ACC112 (cell line): Measurements from ENCODE around the gene GPS2.

ENCODE experiments used
- H2AFZ ChIP-seq: fragments of 200-600 bp; sonication (generic); one replicate; pipeline ENCODE4 v1.6.0; 2017; ENCODE audit warnings: antibody characterized with exemption, low read length; ENCODE audit not compliant: unreplicated experiment
- H3K27ac ChIP-seq: fragments of 200-600 bp; sonication (generic); 2 replicates; pipeline ENCODE4 v1.5.1; 2014; ENCODE audit warnings: low read depth, mild to moderate bottlenecking, antibody characterized with exemption, low read length, moderate library complexity
- H3K27me3 ChIP-seq: fragments of 200-600 bp; sonication (generic); 2 replicates; pipeline ENCODE4 v1.6.1; 2014; ENCODE audit warnings: mild to moderate bottlenecking, antibody characterized with exemption, low read length, moderate library complexity, mixed read lengths; ENCODE audit not compliant: insufficient read depth
- H3K36me3 ChIP-seq: fragments of 200-600 bp; sonication (generic); 2 replicates; pipeline ENCODE4 v1.6.1; 2016; ENCODE audit warnings: mild to moderate bottlenecking, antibody characterized with exemption, low read length, moderate library complexity, mixed read lengths; ENCODE audit not compliant: insufficient read depth
- H3K4me1 ChIP-seq: fragments of 200-600 bp; sonication (generic); one replicate; pipeline ENCODE4 v1.6.1; 2016; ENCODE audit warnings: low read length, mixed read lengths; ENCODE audit not compliant: insufficient read depth, unreplicated experiment, control insufficient read depth
- H3K4me3 ChIP-seq: fragments of 200-600 bp; sonication (generic); 2 replicates; pipeline ENCODE4 v1.5.1; 2014; ENCODE audit warnings: mild to moderate bottlenecking, low read depth, low read length
- H3K79me2 ChIP-seq: fragments of 200-600 bp; sonication (generic); one replicate; pipeline ENCODE4 v1.6.0; 2016; ENCODE audit warnings: low read length; ENCODE audit not compliant: control insufficient read depth, unreplicated experiment, insufficient read depth

GPS2 gene

DNA sequence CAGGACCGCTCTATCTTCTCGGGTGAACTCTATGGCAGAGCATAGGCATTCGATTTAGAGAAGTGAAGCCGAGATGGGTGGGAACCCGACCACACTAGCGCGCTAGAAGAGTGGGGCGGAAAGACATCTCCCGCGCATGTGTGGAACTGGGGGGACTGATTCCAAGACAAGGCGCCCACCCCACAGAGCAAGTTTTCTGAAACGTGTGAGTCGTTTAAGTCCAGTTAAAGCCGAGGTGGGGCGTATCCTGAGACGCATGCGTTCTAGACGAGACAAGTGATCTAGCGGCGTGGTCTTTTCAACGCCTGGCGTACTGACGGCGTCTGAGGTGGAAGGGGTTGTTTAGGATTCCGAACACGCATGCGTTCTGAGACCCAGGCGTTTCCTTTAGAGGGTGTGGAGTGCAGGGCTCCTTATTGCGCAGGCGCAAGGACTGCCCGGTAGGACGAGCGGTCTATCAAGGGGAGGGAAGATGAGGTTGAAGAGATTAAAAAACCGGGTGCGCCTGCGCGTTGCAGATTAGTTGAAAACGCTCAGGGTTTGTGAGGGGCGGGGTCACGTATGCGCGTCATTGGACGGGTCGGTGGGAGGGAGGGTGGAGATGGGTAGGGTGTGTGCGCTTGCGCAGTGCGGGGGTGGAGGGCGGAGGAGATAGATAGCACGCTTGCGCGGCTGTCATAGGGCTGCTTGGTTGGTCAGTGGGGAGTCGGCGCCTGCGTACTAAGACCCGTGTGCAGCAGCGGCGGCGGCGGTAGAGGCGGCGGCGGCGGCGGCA, 8.1 kb downstream of the GPS2 start, which contains the start of gene EIF5A:
Gene EIF5A, plus strand, starts transcription at position 718 of the 775 bp plus-strand sequence. CDS start 2,008 bp downstream, outside the sequence.
- Histone ChIP-seq H3K4me3 (peak within 1 kb of the TSS; percentile 96), H3K36me3 (peaks cover 22% of the 10 kb centered on the region), H3K4me1 (peaks cover 22% of the 10 kb centered on the region), H3K27me3 (no peaks in the 10 kb centered on the region), H3K27ac (peak within 1 kb of the TSS; percentile 98), H2AFZ (peak within 1 kb of the TSS; percentile 5), H3K79me2 (peaks cover 43% of the 10 kb centered on the region)

DNA sequence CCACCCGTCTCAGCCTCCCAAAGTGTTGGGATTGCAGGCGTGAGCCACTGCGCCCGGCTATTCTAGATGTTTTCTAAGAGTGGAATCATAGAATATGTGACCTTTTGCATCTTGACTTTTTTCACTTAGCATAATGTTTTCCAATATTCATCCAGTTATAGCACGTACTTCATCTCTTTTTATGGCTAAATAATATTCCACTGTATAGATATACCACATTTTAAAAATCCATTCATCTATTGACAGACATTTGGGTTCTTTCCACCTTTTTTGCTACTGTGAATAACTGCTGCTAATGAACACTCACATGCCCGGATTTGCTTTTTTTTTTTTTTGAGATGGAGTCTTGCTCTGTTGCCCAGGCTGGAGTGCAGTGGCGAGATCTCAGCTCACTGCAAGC, 11.0 kb downstream of the GPS2 start:
- H3K27me3 ChIP-seq: no peaks in the 10 kb centered on the region
- no peaks in the 10 kb centered on the region for H3K36me3 ChIP-seq
- no peak overlapping the region for H3K27ac ChIP-seq
- H3K4me1 ChIP-seq: peaks cover 1% of the 10 kb centered on the region
- no peak overlapping the region for H2AFZ ChIP-seq
- H3K79me2 ChIP-seq: peaks cover 17% of the 10 kb centered on the region
- no peak overlapping the region for H3K4me3 ChIP-seq

DNA sequence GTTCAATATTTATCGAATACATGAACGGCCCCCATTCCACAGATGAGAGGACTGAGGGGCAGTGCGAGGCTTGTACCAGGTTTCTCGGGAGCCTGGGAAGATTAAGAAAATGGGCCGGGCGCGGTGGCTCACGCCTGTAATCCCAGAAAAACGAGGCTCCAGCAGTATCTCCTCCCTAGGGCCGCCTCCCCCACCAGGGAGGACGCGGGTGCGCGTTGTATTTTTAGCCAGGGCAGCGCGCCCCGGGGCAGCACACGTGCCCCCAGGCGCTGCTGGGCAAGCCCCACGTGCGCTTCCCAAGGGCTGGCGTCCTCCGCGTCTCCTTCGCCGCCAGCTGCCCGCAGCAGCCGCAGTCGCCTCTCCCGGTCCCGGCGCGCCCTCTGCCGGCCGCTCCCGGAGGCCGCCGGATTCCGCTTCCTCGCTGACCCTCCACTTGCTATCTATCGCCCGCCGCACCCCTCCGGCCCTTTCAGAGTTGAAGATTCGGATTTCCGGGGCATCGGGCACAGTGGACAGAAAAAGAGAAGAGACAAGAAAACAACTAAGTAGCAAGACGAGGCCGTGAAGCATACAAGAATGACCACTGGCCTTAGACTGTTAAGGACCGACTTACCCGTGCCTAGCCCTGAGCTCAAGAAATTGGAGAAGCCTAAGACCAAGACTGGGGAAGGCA, 18.8 kb downstream of the GPS2 start:
- Histone ChIP-seq H3K4me3 (peak overlapping the region; percentile 68), H2AFZ (peak overlapping the region; percentile 21), H3K79me2 (no peaks in the 10 kb centered on the region), H3K4me1 (peaks cover 3% of the 10 kb centered on the region), H3K27me3 (peaks cover 26% of the 10 kb centered on the region), H3K36me3 (no peaks in the 10 kb centered on the region), H3K27ac (no peak overlapping the region)

DNA sequence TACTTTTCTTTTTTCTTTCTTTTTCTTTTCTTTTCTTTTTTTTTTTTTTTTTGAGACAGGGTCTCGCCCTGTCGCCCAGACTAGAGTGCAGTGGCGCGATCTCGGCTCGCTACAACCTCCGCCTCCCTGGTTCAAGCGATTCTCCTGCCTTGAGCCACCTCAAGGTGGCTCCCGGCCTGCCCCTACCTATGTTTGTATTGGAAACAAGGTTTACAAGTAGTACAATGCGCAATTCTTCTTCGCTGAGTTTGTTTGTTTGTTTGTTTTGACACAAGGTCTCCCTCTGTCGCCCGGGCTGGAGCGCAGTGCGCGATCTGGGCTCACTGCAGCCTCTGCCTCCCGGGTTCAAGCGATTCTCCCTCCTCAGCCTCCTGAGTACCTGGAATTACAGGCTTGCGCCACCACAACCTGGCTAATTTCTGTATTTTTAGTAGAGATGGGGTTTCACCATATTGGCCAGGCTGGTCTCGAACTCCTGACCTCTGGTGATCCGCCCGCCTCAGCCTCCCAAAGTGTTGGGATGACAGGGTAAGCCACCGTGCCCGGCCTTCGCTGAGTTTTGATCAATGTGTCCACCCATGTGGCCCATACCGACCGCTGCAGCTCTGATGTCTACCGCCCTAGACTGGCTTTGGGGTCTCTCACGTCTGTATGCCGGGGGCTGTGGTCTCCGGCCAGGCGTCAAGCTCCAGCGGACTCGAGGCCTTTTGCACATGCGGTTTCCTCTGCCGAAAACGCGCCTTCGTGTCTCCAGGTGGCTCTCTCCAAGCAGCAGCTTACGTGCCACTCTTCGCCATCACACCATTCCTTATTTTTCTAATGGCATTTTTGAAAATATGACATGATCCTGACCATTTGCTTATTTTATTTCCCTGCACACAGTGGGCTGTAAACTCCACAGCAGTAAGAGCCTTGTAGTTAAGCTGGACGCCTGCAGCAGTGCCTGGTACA, 19.7 kb downstream of the GPS2 start:
- Histone ChIP-seq H3K27me3 (peaks cover 34% of the 10 kb centered on the region), H3K27ac (no peak overlapping the region), H3K4me3 (peak overlapping the region; percentile 76), H2AFZ (peak overlapping the region; percentile 21), H3K36me3 (no peaks in the 10 kb centered on the region), H3K4me1 (peaks cover 3% of the 10 kb centered on the region), H3K79me2 (no peaks in the 10 kb centered on the region)

DNA sequence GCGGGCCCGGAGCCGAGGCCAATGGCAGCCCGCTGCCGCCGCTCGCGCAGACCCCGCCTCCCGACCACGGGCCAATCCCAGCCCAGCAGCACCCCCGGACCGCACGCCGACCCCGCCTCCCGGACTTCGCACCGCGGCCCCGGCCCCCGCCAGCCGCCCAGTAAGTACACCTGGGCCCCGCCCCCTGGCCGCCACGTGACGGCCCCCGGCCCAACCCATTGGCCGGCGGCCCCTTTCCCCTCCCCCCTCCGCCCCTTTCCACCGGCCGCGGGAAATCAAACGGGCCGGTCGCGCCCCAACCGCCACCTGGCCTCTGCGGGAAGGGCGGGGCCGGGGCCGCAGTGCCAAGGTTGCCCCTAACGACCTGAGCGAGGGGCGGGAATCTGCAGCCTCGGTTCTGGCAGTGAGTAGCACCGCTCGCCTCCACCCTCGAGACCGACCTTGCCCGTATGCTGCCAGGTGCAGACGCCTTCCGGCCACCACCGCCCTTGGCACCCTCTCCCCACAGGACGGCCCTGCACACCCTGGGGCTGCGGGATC, 20.5 kb downstream of the GPS2 start, which contains the start of gene YBX2:
Gene YBX2, minus strand, starts transcription at position 26 of the 540 bp plus-strand sequence. CDS start 139 bp downstream, outside the sequence.
- Histone ChIP-seq H2AFZ (peak within 1 kb of the TSS; percentile 39), H3K4me1 (peaks cover 3% of the 10 kb centered on the region), H3K4me3 (peak within 1 kb of the TSS; percentile 76), H3K36me3 (no peaks in the 10 kb centered on the region), H3K27me3 (peaks cover 39% of the 10 kb centered on the region), H3K79me2 (no peaks in the 10 kb centered on the region), H3K27ac (no peak within 1 kb of the TSS)

DNA sequence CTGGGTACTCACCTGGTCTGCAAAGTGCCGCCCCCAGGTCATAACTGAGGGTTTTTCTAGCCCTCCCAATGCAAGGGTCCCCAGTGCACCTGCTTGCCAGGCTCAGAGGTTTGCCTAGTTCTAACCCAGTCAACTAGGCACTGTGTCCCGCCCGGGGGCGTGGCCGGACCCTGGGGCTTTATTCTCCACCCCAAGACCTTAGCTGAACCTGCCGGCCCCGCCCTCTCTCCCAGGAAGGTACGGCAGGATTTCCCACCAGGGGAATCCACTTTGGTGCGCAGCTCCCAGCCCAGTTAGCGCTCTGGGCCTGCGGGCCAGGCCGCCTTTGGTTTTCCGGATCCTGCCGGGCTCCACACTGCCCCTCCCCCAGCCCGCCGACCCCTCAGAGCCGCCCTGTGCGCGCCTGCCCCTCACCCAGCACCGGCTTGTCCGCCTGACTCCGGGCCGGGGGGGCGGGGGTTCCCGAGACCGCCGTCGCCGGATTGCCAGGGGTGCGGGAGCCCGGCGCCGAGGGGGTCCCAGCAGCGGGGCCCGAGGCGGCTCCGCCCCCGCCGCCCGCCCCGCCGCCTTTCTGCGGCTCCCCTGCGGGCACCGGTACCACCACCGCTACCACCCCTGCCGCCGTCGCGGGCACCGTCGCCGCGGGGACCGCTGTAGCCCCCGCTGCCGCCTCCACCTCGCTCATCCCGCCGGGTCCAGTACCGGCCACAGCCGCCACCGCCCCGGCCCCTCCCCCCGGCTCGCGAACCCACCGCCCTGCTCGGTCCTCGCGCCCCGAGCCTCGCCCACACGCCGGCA, 21.1 kb downstream of the GPS2 start:
- H3K79me2 ChIP-seq: no peaks in the 10 kb centered on the region
- peaks cover 39% of the 10 kb centered on the region for H3K27me3 ChIP-seq
- peaks cover 3% of the 10 kb centered on the region for H3K4me1 ChIP-seq
- H3K36me3 ChIP-seq: no peaks in the 10 kb centered on the region
- no peak overlapping the region for H3K27ac ChIP-seq
- H3K4me3 ChIP-seq: peak overlapping the region; percentile 76
- peak overlapping the region; percentile 39 for H2AFZ ChIP-seq

DNA sequence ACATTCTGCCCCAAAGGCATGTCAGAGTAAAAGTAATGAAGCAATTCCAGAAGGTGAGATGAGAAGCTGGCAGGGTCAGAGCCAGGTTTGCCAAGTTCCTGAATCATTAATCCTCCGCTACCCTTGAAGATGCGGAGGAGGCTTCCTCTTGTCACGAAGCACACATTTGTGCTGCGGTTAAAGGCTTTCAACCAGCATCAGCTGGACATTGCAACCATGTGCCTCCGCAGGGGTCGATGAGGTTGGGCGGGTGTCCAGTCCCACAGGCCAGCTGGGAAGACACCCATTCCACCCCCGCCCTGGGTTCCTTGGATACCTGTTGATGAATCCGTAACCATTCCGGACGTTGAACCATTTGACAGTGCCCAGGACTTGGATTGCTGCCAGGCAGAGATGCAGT, 22.0 kb downstream of the GPS2 start:
- Histone ChIP-seq H3K27ac (no peak overlapping the region), H3K36me3 (no peaks in the 10 kb centered on the region), H3K79me2 (no peaks in the 10 kb centered on the region), H3K4me3 (no peak overlapping the region), H3K4me1 (peaks cover 3% of the 10 kb centered on the region), H2AFZ (no peak overlapping the region), H3K27me3 (peaks cover 44% of the 10 kb centered on the region)

DNA sequence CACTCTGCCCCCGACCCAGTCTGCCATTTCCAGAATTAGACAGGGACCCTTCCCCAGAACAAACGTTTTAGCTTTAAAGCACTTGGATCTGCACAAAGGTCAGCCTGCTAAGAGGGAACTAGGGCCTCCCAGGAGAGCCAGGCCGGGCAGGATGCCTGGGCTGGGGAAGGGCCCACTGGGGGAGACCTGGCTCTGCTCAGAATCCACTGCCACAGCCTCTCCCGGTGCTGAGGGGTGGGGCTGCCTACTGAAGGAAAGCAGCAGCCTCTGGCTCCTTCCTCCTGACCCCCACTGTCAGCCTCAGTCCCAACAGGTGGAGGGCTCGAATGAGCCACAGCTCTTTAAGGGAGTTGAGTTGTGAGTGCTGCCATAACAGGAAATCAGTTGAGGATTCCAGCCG, 22.4 kb downstream of the GPS2 start:
- Histone ChIP-seq H3K79me2 (no peaks in the 10 kb centered on the region), H3K4me1 (peaks cover 3% of the 10 kb centered on the region), H2AFZ (no peak overlapping the region), H3K27me3 (peaks cover 48% of the 10 kb centered on the region), H3K4me3 (no peak overlapping the region), H3K27ac (no peak overlapping the region), H3K36me3 (no peaks in the 10 kb centered on the region)

DNA sequence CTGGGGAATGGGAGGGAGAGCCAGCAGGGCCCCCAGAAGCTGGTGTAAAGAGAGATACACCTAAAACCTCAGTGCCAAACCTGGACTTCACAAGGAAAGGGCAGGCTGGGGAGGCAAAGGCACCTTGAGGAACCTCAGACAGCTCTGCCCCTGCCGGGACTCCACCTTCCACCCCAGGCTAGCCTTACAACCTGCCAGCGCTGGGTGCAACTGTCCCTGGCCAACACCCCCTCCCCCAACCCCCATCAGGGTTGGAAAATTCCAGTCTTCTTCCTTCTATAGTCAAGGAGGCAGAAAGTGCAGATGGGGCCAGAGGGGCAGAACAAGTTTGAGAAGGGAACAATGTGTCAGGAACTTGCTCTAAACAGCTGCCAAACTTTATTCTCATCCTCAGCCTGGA, 23.0 kb downstream of the GPS2 start:
- H3K79me2 ChIP-seq: no peaks in the 10 kb centered on the region

More for the DNA sequence above, 23.0 kb downstream of the GPS2 start:
- no peak overlapping the region for H3K4me3 ChIP-seq
- H3K27me3 ChIP-seq: peaks cover 52% of the 10 kb centered on the region
- H3K4me1 ChIP-seq: peaks cover 3% of the 10 kb centered on the region
- H3K27ac ChIP-seq: no peak overlapping the region
- no peak overlapping the region for H2AFZ ChIP-seq
- H3K36me3 ChIP-seq: no peaks in the 10 kb centered on the region
